ENCODE measurements around the gene NTRK3.

DNA sequence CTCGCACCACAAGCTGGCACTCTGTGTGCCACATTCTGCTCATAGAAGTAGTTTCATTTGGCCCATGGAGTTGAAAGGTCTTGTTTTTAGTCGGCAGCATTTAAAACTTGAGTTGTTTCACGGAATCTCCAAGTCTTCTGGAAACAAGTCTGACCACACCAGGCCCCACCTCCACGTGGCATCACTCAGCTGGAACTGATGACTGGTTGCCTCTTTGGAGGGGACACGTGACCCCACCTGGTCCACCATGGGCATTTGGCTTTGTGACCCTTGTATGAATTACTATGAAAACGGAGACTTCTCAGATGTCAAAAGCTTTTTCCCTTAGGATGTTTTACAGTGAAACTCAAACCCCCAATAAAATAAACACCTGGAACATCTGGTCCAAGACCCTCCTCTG is 74.9 kb downstream of the NTRK3 start:
- TF ChIP-seq RAD21 (IDR thresholded peaks at IDR 0.05) = no peak
- TF ChIP-seq TAF1 (conservative IDR thresholded peaks at IDR 0.05) = no peak
- TF ChIP-seq, protein P1, sequence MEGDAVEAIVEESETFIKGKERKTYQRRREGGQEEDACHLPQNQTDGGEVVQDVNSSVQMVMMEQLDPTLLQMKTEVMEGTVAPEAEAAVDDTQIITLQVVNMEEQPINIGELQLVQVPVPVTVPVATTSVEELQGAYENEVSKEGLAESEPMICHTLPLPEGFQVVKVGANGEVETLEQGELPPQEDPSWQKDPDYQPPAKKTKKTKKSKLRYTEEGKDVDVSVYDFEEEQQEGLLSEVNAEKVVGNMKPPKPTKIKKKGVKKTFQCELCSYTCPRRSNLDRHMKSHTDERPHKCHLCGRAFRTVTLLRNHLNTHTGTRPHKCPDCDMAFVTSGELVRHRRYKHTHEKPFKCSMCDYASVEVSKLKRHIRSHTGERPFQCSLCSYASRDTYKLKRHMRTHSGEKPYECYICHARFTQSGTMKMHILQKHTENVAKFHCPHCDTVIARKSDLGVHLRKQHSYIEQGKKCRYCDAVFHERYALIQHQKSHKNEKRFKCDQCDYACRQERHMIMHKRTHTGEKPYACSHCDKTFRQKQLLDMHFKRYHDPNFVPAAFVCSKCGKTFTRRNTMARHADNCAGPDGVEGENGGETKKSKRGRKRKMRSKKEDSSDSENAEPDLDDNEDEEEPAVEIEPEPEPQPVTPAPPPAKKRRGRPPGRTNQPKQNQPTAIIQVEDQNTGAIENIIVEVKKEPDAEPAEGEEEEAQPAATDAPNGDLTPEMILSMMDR (IDR thresholded peaks at IDR 0.05; ENCODE audit: low read depth, low read length, missing input control) = no peak
- TF ChIP-seq YY1 (IDR thresholded peaks at IDR 0.05) = no peak
- no peak for TF ChIP-seq GABPA (IDR thresholded peaks at IDR 0.05 in 1 of 2, conservative IDR thresholded peaks at IDR 0.05 in 1 of 2)
- TF ChIP-seq, protein P2, sequence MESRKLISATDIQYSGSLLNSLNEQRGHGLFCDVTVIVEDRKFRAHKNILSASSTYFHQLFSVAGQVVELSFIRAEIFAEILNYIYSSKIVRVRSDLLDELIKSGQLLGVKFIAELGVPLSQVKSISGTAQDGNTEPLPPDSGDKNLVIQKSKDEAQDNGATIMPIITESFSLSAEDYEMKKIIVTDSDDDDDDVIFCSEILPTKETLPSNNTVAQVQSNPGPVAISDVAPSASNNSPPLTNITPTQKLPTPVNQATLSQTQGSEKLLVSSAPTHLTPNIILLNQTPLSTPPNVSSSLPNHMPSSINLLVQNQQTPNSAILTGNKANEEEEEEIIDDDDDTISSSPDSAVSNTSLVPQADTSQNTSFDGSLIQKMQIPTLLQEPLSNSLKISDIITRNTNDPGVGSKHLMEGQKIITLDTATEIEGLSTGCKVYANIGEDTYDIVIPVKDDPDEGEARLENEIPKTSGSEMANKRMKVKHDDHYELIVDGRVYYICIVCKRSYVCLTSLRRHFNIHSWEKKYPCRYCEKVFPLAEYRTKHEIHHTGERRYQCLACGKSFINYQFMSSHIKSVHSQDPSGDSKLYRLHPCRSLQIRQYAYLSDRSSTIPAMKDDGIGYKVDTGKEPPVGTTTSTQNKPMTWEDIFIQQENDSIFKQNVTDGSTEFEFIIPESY (IDR thresholded peaks at IDR 0.05) = no peak
- TF ChIP-seq, protein P3, sequence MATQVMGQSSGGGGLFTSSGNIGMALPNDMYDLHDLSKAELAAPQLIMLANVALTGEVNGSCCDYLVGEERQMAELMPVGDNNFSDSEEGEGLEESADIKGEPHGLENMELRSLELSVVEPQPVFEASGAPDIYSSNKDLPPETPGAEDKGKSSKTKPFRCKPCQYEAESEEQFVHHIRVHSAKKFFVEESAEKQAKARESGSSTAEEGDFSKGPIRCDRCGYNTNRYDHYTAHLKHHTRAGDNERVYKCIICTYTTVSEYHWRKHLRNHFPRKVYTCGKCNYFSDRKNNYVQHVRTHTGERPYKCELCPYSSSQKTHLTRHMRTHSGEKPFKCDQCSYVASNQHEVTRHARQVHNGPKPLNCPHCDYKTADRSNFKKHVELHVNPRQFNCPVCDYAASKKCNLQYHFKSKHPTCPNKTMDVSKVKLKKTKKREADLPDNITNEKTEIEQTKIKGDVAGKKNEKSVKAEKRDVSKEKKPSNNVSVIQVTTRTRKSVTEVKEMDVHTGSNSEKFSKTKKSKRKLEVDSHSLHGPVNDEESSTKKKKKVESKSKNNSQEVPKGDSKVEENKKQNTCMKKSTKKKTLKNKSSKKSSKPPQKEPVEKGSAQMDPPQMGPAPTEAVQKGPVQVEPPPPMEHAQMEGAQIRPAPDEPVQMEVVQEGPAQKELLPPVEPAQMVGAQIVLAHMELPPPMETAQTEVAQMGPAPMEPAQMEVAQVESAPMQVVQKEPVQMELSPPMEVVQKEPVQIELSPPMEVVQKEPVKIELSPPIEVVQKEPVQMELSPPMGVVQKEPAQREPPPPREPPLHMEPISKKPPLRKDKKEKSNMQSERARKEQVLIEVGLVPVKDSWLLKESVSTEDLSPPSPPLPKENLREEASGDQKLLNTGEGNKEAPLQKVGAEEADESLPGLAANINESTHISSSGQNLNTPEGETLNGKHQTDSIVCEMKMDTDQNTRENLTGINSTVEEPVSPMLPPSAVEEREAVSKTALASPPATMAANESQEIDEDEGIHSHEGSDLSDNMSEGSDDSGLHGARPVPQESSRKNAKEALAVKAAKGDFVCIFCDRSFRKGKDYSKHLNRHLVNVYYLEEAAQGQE (IDR thresholded peaks at IDR 0.05) = no peak
- no peak for TF ChIP-seq JUND (IDR thresholded peaks at IDR 0.05)
- no peak for TF ChIP-seq NR2F2 (IDR thresholded peaks at IDR 0.05)
- TF ChIP-seq SP1 (IDR thresholded peaks at IDR 0.05) = no peak
